ENCODE measurements around the gene WSB1.

Gene WSB1

GRCh38 chr17:27280527-27280926 is 13.4 kb upstream of the WSB1 start:
- DNase-seq = no peak

GRCh38 chr17:27281438-27281837 is 12.5 kb upstream of the WSB1 start:
- DNase-seq = no peak

GRCh38 chr17:27282054-27282551 is 11.8 kb upstream of the WSB1 start:
- no peak for DNase-seq

DNA sequence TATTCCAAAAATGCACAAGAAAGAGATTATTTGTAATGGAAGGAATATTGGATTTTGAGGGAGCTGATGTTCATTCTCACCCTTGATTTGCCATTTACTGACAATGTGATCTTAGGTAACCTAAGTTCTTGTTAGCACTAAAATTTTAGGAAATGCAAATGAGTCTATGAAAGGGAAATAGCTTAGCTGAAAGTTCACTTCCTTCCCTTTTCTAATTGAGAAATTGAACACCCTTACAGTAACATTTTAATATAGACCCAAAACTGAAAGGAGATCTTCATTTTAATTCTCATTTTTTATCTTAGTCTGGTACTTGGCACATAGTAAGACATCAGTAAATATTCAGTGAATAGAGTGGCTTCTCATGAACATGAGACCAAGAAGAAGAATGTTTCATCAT is 10.9 kb upstream of the WSB1 start:
- DNase-seq = no peak

DNA sequence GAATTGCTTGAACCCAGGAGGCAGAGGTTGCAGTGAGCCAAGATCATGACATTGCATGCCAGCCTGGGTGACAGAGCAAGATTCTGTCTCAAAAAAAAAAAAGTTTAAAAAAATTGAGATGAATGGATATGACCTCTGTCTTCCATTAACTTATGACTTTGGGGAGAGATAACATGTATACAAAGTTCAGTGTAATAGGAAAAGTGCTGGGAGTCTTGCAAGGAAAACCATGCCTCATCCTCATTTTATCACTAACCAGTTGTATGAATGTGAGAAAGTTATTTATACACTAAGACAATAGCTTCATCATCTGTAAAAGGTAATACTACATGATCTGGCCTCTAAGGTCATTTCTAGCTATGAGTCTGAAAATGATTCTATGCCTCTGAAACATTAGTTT is 10.2 kb upstream of the WSB1 start:
- no peak for DNase-seq

DNA sequence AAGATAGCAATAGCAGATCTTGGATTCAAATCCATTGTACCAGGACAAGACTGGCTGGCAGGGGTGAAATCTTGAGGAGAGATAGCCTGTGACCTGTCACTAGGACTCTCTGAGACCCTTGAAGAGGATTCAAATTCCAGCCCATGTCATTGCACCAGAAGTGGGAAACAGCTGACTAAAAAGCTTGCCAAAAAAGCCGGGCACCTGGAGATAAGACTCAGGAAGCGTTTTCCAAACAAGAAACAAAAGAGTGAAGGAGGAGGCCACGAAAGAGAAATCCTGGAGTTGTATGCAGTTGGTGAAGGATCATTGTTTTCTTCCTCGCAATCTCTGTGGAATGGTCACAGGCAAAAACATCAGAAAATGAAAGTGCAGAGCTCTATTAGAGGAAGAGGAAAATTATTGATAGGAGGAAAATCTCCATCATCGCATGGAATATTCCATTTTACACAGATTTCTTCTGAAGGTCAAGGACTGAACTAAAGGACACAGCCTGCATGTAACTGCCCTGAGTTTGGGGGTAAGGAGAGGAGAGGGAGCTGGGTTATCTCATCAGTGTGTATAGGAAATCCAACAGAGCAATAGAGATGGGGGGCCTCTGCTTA is 9.0 kb upstream of the WSB1 start:
- no peak for DNase-seq

- no peak for DNase-seq
Observed at GRCh38 chr17:27285516-27285915, 8.4 kb upstream of the WSB1 start.

DNA sequence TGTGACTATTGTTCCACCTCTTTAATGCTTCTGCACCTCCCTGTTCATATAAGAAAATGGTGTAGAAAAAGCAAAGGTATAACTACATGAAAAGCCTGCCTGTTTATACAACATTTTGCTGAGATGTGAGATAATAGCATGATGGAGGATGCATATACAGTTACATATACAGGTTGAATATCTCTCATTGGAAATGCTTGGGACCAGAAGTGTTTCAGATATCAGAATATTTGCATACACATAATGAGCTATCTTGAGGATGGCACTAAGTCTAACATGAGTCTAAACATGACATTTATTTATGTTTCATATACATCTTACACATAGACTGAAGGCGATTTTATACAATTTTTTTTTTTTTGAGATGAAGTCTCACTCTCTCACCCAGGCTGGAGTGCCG is 5.7 kb upstream of the WSB1 start:
- DNase-seq = no peak

DNA sequence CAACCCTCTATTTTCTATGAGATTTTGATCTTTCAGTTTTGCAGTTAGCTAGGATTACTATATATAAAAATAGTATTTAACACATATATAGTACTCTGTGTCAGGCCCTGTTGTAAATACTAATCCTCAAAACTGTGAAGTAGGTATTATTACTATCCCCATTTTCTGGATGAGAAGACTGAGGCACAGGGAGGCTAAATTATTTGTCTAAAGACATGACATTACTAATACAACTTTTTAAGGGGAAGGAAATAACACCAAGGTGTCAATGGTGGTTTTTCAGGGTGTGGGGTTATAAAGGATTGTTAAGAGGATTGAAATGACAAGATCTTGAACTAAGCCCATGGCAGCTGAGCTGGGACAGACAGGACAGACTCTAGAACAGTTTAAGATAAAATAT is 4.1 kb upstream of the WSB1 start:
- DNase-seq = no peak

- no peak for DNase-seq
Observed at GRCh38 chr17:27290916-27291598, 2.9 kb upstream of the WSB1 start.

GRCh38 chr17:27293359-27293897 is 486 bp upstream of the WSB1 start:
- no peak for DNase-seq

DNA sequence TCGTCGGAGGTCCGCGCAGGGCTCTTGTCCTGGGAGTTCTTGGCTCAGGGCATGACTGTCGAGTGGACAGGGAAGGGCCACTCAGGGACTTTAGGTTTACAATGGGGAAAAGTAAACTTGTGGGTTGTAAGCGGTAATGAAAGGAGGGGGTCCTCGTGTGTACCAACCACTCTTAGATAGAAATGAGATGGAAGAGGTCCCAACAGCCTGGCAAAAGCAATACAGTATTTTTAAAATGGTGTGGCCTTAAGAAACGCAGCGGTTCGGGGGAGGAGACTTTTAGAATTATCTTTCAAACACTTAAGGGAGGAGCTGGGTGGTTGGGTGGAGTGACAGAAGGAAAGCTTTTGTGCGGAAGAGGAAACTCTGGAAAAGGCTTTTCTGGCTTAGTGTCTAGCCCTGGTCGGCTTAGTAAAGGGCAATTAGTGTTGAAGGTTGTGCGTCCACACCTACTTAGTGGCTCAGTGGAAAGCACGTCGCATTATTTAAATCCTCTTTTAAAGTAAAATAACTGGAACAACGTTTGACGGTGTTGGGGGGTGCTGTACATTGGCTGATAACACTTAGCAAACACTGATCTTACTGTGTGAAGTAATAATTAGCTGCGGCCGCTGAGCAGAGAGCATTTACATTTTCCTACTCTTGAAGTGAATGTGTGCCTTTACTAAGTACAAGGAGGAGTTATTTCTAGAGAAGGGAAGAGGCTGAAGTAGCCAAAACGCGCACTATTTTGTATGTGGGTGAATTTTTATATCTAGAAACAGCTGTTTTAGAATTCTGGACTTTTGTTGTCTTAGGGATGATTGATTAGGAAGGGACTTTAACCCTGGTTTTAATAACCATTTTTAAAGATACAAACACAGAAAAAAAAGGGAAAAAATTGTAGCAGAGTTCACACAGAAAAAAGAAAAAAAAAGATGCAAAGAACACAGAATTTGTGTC is 1.0 kb downstream of the WSB1 start:
- DNase-seq = peak; percentile 22

DNA sequence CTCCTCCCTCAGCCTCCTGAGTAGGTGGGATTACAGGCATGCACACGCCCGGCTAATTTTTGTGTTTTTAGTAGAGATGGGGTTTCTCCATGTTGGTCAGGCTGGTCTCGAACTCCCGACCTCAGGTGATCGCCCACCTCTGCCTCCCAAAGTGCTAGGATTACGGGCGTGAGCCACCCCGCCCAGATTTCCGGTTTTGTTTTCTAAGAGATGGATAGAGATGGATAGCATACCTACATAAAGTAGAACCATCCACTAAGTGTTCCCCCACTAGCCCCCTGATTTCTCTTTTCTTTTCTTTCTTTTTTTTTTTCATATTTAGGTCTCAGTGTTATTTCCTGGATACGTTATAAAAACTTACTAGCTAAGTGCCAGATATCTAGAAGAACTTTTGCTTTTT is 2.0 kb downstream of the WSB1 start:
- no peak for DNase-seq

DNA sequence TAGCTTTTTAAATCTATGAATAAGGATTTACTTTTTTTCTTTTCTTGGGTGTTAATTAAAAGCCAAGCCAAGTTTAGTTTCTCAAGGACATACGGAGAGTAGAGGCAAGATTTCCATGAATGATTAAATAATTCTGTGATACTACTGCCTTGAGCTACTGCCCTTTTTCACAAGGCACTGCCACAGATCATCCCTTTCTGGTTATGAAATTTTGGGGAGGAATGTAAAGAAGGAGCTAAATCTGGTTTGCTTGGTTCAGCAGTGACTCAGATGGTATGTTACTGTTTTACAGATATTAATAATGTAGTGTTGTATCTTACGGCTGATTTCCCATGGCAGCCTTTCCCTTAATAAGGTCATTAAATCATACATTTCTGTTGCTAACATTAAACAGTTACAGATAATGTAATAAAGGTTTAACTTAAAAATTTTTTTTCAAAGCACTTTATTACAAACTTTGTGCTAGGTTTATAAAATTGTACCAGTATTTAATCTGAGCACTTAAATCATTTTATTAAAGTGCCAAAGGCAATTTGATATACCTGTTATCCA is 2.6 kb downstream of the WSB1 start:
- DNase-seq = no peak

DNA sequence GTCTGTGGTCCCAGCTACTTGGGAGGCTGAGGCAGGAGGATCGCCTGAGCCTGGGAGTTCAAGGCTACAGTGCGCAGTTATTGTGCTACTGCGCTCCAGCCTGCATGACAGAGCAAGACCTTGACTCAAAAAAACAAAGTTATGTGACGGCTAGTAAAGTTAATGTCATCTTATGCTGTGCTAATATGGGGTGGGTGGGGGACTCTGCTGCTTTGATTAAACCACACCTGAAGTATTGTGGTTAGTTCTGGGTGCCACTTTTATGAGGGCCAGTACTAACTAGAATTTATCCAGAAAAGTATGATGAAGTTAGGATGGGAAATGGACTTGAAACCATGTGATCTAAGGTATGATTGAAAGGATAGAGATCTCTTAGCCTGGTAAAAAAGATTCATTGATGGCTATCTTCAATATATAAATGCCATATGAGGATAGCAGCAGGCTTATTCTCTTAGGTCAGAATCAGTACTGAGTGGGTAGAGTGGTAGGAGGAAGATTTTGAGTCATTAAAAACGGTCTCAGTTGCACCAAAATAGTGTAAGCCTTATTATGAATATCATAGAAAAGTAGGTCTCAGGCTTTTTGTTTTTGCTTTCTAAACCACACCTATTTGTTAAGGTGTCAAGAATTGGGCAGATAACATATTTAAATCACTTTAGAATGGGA is 5.6 kb downstream of the WSB1 start:
- no peak for DNase-seq

GRCh38 chr17:27303734-27304133 is 9.8 kb downstream of the WSB1 start:
- no peak for DNase-seq

GRCh38 chr17:27306276-27306835 is 12.4 kb downstream of the WSB1 start:
- no peak for DNase-seq

GRCh38 chr17:27310565-27311110 is 16.7 kb downstream of the WSB1 start:
- no peak for DNase-seq

GRCh38 chr17:27313301-27313700 is 19.4 kb downstream of the WSB1 start:
- DNase-seq = no peak

GRCh38 chr17:27315322-27315721 is 21.4 kb downstream of the WSB1 start:
- no peak for DNase-seq

DNA sequence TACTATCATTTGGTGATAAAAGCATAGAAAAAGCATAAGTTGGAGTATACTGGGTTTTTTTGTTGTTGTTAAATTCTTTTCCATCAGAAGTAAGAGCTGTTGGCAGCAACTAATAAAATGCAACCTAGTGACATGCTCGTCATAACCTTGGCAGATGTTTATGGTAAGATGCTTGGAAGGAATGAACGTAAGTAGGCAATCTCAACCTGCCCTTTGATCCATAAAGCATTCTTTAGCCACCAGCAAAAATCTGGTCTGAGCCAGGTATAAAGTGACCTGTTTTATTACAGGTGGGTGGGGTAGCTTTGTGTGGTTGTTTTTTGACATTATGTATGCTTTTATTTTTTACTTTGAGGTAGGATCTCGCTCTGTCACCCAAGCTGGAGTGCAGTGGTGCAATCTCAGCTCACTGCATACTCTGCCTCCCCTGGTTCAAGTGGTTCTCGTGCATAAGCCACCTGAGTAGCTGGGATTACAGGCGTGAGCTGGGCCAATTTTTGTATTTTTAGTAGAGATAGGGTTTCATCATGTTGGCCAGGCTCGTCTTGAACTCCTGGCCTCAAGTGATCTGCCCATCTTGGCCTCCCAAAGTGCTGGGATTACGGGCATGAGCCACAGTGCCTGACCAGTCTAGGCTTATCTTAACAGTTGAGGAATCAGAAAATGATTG is 22.0 kb downstream of the WSB1 start:
- no peak for DNase-seq

All from COR-L47 (cell line).